HG03097 (cell line): ENCODE measurements around the gene NBL1.

Experiments used
- ATAC-seq: cut with Tn5 transposase; IDR thresholded peaks from one replicate; pipeline ENCODE4 v1.9.1; 2021; ENCODE audit not compliant: unreplicated experiment, low FRiP score

The NBL1 gene, protein sequence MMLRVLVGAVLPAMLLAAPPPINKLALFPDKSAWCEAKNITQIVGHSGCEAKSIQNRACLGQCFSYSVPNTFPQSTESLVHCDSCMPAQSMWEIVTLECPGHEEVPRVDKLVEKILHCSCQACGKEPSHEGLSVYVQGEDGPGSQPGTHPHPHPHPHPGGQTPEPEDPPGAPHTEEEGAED

DNA sequence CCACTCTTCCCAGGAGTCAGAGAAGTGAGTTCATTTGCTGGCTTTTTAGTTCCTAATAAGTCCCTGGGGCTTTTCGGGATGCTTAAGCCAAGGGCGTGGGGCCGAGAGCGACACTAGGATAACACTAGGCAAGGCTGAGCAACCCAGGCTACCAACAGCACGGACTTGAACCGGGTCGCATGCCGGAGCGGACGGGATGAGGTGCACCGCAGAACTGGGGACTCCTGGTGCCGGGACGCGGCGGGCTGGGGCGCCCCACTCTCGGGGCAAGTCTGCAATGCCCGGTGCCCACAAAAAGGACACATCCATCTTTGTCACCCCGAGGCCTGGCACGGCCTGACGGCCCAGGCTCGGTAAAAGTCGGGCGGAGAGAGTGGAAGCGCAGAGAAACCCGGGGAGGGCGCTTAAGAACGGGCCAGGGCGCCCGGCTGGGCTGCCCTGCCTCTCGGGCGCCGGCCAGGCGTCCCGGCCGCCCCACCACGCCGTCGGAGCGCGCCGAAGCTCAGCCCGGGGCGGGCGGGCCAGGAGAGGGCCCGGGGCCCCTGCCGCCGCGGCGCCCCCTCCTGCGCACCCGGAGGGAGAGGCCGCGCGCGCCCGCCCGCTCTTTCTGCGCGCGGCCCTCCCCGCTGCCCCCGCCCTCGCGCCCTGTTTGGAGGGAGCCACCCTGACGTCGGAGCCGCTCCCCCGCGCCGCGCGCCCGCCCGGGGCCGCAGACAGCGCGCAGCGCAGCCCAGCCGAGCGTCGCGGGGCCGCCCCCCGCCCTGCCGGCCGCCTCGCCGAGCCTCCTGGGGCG lies at the start of gene NBL1:
TSS of gene NBL1 (plus strand) at position 710 of the 793 bp plus-strand sequence. CDS start 10,720 bp downstream, outside the sequence.
- no peak for ATAC-seq

DNA sequence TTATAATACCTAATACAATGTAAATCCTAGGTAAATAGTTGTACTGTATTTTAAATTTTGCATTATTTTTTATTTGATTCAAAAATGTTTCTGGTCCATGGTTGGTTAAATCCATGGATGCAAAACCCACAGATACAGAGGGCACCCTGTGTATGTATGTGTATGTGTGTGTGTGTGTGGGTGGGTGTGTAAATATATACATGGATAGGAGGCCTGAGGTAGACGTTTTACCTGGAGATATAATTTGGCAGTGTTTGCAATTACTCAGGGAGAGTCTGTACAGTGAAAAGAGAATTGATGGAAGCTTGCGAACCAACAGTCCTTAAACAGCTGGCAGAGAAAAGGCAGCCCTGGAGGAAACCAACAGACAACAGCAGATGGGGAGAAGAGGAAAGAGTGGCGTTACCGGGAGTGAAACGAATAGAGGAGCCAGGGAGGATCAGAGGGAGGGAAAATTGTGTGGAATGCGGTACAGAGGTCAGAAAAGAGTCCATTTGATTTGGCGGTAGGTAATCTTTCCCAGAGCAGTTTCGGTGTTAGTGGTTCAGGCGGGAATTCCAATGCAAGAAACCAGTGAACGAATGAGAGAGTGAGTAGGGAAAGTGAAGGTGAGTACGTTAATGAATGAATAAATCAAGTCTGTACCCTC lies 47.9 kb upstream of the NBL1 start:
- no peak for ATAC-seq

GRCh38 chr1:19596714-19597495 lies 47.2 kb upstream of the NBL1 start:
- ATAC-seq = peak; percentile 86

DNA sequence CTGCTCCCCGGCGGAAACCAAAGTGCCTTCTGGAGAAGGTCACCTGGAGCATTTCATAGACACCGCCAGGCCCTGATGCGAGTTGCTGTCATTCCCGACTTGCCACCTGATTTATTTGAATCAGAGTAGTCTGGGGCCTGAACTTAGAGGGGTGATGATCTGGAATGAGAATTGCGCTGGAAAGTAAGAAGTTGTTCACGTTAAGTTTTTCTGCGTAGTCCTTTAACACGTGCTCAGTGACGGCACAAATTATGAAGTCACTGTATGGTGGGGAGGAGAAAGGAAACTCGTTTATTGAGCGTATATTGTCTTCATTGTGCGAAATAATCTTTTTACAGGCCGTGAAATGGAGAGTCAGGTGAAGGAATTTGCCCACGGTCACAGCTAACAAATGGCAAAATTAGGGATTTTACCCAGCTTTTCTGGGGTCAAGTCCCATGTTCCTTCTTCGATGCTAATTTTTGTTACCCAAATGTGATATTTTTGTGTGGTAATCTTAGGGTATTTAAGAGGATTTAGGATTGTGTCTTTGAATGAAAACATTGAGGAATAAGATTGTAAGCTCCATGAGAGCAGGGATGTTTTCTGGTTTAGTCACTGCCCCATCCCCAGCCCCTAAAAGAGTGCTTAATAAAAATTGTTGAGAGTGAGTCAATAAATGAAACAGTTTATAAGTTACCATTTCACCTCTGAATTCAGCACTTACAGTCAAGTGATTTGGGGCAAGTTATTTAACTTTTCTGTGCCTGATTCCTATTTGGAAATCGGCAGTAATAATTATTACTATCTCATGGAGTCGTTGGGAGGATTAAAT lies 46.4 kb upstream of the NBL1 start:
- ATAC-seq = no peak

DNA sequence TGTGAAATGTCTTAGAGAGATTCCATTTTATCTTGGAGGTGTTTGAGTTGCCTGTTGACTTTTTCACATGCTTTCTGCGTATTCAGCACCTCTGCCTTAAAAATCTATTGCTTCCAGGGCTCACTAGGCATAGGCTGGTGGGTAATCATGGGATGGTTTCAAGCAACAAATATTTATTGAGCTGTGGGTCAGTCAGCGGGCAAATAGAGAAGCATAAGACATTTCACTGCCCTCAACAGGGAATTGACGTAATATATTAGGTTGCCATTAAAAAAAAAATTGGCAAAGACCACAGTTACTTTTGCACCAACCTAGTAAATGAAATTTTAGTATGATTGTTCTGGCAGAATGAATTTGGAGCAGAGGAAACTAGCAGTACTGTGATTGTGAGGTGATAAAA lies 44.3 kb upstream of the NBL1 start:
- no peak for ATAC-seq

DNA sequence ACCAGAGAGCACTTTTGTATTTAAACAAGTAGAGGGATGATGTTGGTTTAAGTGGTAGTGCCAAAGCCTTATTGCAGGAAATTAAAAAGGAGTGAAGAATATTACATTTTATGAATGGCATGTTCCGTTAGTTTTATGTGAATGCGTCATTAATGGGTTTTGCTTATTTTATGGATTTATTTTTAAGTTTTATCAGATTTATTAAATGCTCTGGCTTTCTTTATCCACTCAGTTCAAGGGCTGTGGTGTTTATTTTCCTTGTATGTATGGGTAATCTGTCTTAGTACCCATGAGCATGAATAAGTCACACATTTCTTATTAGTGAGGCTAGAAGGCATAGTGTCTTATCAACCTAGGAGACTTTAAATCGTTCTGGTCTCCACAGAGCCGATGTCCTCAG lies 41.6 kb upstream of the NBL1 start:
- ATAC-seq = no peak

DNA sequence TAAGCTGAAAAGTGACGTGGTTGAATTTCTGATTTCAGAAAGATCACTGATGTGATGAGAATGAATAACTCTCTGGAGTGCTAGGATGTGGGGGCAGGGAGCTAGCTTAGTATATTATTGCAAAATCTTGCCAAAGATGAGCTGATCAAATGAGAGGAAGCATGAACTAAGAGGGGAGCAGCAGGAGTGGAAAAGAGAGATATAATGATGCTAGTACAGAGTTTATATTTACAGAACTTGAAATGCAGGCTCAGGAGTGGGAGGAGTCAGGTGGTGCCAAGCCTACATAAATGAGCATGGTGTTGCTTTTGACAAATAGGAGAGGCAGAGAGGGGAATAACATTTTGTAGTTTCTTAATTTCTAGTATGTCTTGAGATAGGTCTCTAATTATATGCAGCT lies 38.1 kb upstream of the NBL1 start:
- ATAC-seq = no peak

- no peak for ATAC-seq
These were observed 37.1 kb upstream of the NBL1 start for GRCh38 chr1:19606817-19607642.

DNA sequence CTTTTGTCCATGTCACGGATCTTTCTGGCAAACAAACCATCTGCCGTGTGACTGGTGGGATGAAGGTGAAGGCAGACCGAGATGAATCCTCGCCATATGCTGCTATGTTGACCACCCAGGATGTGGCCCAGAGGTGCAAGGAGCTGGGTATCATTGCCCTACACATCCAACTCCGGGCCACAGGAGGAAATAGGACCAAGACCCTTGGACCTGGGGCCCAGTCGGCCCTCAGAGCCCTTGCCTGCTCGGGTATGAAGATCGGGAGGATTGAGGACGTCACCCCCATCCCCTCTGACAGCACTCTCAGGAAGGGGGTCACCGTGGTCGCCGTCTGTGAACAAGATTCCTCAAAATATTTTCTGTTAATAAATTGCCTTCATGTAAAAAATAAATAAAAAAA lies 35.9 kb upstream of the NBL1 start:
- ATAC-seq = no peak

- ATAC-seq = no peak
These were observed 33.7 kb upstream of the NBL1 start for GRCh38 chr1:19610282-19610981.

- ATAC-seq = no peak
These were observed 31.6 kb upstream of the NBL1 start for GRCh38 chr1:19612530-19612929.

DNA sequence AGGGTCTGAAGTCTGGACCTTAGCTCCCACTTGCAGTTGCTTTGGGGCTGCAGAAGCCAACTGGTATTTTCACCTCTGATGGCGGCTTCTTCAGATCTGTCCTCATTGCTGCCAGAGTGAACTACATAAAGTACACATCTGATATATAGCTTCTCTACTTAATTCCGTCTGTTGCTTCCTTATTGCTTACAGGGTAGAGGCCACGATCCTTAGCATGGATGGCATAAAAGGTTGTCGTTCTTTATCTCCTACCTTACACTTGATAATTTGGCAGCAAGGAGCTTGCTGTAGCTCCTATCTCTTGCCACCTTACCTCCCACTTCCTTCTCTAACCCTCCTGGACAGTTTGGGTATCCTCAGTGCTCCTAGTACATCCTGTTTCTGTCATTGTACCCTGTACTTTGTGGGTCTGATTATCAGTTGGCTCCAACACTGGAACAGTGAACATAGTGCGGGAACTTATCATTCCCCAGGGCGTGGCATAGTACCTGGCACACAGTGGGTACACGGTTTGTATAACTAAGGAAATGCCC lies 30.9 kb upstream of the NBL1 start:
- no peak for ATAC-seq

DNA sequence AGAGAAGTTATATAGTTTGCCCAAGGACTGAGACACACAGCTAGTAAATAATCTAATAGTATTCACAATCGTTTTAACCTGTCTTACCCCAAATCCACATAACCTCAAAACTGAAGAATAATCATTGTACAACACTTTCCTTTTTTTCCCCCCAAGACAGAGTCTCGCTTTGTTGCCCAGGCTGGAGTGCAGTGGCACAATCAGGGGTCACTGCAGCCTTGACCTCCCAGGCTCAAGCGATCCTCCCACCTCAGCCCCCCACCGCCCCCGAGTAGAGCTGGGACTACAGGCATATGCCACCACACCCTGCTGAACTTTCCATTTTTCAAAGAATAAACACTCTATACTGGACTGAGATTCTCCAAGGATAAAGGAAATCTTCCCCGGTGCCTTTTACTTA lies 28.7 kb upstream of the NBL1 start:
- ATAC-seq = no peak

DNA sequence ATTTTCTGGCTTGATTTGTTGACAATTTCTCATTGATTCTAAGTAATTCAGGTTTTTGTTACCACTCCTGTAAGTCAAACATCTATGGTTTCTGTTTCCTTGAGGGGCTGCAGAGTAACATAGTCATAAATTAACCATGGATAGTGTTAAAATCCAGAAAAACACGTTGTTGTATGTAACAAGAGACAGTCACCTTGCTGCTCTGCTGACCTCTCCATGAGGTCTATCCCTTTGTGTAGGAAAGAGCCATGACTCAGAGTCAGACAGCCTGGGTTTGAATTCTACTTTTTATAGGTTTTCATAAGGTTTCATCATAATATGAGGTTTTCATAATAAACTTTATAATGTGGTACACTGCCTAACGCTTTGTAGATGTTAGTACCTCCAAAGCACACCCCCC lies 27.6 kb upstream of the NBL1 start:
- ATAC-seq = no peak

DNA sequence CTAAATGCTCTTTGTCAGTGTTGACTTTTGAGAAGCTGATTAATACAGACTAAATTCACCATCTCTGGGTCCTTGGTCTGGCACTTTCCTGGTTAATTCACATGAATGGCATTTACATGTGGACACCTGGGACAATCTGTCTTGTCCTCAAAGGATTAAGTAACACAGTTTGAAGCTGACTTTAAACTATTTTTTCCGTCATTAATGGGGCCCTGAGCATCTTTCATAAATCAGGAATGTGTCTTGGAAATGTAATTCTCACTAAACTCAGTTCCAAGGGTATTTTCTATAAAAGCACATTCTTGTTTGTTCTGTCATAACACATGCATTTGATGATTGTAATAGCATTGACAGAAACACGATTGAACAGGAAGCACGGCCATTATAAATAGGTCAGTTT lies 26.7 kb upstream of the NBL1 start:
- ATAC-seq = no peak

GRCh38 chr1:19618428-19618827 lies 25.7 kb upstream of the NBL1 start:
- no peak for ATAC-seq

- no peak for ATAC-seq
These were observed 24.3 kb upstream of the NBL1 start for GRCh38 chr1:19619697-19620384.

- no peak for ATAC-seq
These were observed 23.3 kb upstream of the NBL1 start for GRCh38 chr1:19620786-19621185.
